NOMO-1 (cell line): ENCODE results near the gene RBM5.

Experiments
- DNase-seq, 2 experiments: peaks; one replicate each; lab custom pipeline; 2025; ENCODE audit not compliant: unreplicated experiment in 2 of 2; lab: John Stamatoyannopoulos, UW

The RBM5 gene

GRCh38 chr3:50121072-50122032, 32.6 kb downstream of the RBM5 start:
- peak; percentile 8 to 58 for DNase-seq

GRCh38 chr3:50122071-50122470, 33.4 kb downstream of the RBM5 start:
- no peak for DNase-seq

GRCh38 chr3:50122661-50123391, 34.1 kb downstream of the RBM5 start:
- DNase-seq = no peak

GRCh38 chr3:50123394-50124051, 34.8 kb downstream of the RBM5 start:
- DNase-seq = no peak

- no peak for DNase-seq
Measured at GRCh38 chr3:50124052-50124799, 35.5 kb downstream of the RBM5 start.

GRCh38 chr3:50124800-50125178, 36.1 kb downstream of the RBM5 start:
- DNase-seq = no peak

- DNase-seq = no peak
Measured at GRCh38 chr3:50125541-50126286, 37.0 kb downstream of the RBM5 start.

GRCh38 chr3:50126287-50127211, 37.8 kb downstream of the RBM5 start:
- no peak for DNase-seq

GRCh38 chr3:50127251-50127691, 38.6 kb downstream of the RBM5 start:
- DNase-seq = no peak

- no peak for DNase-seq
Measured at GRCh38 chr3:50128001-50128400, 39.3 kb downstream of the RBM5 start.

- no peak for DNase-seq
Measured at GRCh38 chr3:50130436-50130835, 41.7 kb downstream of the RBM5 start.

GRCh38 chr3:50132421-50133282, 43.9 kb downstream of the RBM5 start:
- DNase-seq = no peak

GRCh38 chr3:50133283-50133615, 44.5 kb downstream of the RBM5 start:
- DNase-seq = no peak

GRCh38 chr3:50134367-50134766, 45.6 kb downstream of the RBM5 start:
- no peak for DNase-seq

GRCh38 chr3:50135964-50136363, 47.2 kb downstream of the RBM5 start:
- DNase-seq = no peak

- DNase-seq = no peak
Measured at GRCh38 chr3:50136714-50137405, 48.1 kb downstream of the RBM5 start.

- DNase-seq = no peak
Measured at GRCh38 chr3:50137531-50137930, 48.8 kb downstream of the RBM5 start.
